ENCODE measurements around the gene TEC. TPM values are rescaled to one million over a fixed set of nuclear protein-coding genes. Genes with fewer than 3 reads are reported as not detected.

Gene TEC
- total and polyA plus RNA-seq, 2 experiments from 2014 or later = not detected

DNA sequence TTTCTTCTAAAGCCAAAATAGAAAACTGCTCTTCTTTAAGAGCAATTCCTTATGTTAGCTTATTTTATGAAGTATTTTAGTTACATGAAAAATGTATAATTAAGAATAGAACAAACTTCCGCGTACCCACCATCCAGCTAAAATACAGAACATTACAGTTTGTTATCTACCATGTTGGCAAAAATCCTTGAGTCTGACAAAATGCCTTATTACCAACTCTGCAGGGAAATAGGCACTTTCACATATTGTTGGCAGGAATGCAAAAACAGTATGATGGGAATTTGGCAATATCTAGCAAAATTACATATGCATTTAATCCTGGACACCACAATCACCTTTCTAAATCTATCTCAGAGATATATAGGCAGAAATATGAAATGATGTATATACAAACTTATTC, 39.3 kb upstream of the TEC start:
- no peak overlapping the region for H2AFZ ChIP-seq
- H3K27me3 ChIP-seq (replicated peaks; ENCODE audit: insufficient read depth) = no peaks in the 10 kb centered on the region
- no peaks in the 10 kb centered on the region for H3F3A ChIP-seq (ENCODE audit: insufficient read depth)
- peaks cover 6% of the 10 kb centered on the region for H3K4me1 ChIP-seq (ENCODE audit: insufficient read depth)
- H3K9me2 ChIP-seq (ENCODE audit: insufficient read depth) = no peaks in the 10 kb centered on the region
- no peak overlapping the region for H3K4me2 ChIP-seq (ENCODE audit: unreplicated experiment)
- H3K36me3 ChIP-seq (ENCODE audit: low read depth) = no peaks in the 10 kb centered on the region
- 94 to 98% methylated on average over 2 of the region's 2 CpGs for WGBS, 2 experiments (ENCODE audit: low coverage in 1 of 2, low lambda C conversion rate in 2 of 2, missing lambda C conversion rate in 2 of 2)
- H3K9ac ChIP-seq = no peak overlapping the region
- in situ Hi-C loops (cut with MboI) = loop anchor here (25.0 kb wide), 1 partner anchor 228 kb away; no protein-coding TSS in a partner anchor
- DNase-seq = no peak
- no peak overlapping the region for H3K27ac ChIP-seq
- no peak overlapping the region for H3K4me3 ChIP-seq
- no peaks in the 10 kb centered on the region for H4K20me1 ChIP-seq (ENCODE audit: insufficient read depth)
- H3K79me2 ChIP-seq (ENCODE audit: insufficient read depth) = no peaks in the 10 kb centered on the region
- TF ChIP-seq EZH2 (IDR thresholded peaks at IDR 0.05; ENCODE audit: insufficient read depth, poor library complexity, severe bottlenecking) = no peak
- TF ChIP-seq EZH2phosphoT487 (IDR thresholded peaks at IDR 0.05; ENCODE audit: insufficient read depth, low read depth) = no peak
- H3K9me3 ChIP-seq (ENCODE audit: low read depth) = no peaks in the 10 kb centered on the region

DNA sequence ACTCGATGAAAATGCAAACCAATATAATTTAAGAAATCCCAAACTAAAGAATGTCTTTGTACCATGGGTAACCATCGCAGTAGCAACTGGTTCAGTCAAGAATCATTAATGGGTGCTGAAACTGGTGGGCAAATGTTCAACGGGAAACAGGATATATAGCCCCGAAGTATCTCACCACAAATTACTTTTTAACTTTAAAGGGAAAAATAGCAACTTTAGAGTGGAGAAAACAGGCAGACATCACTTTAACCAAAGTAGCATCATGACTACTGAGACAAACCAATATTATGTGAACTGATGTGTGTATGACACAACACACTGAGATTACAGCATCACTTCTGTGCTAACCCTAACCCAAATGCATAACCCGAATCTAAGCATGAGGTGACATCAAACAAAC, 37.9 kb upstream of the TEC start:
- WGBS, 2 experiments (ENCODE audit: low coverage in 1 of 2, low lambda C conversion rate in 2 of 2, missing lambda C conversion rate in 2 of 2) = 94 to 95% methylated on average over 5 of the region's 5 CpGs
- Histone ChIP-seq H3K4me1 (ENCODE audit: insufficient read depth) (peaks cover 6% of the 10 kb centered on the region), H3K4me2 (ENCODE audit: unreplicated experiment) (no peak overlapping the region), H3K36me3 (ENCODE audit: low read depth) (no peaks in the 10 kb centered on the region), H3K27me3 (replicated peaks; ENCODE audit: insufficient read depth) (no peaks in the 10 kb centered on the region), H3K9me2 (ENCODE audit: insufficient read depth) (no peaks in the 10 kb centered on the region), H4K20me1 (ENCODE audit: insufficient read depth) (no peaks in the 10 kb centered on the region), H3F3A (ENCODE audit: insufficient read depth) (no peaks in the 10 kb centered on the region), H3K79me2 (ENCODE audit: insufficient read depth) (no peaks in the 10 kb centered on the region), H3K9ac (no peak overlapping the region), H3K4me3 (no peak overlapping the region), H3K9me3 (ENCODE audit: low read depth) (no peaks in the 10 kb centered on the region), H2AFZ (no peak overlapping the region), H3K27ac (no peak overlapping the region)
- in situ Hi-C loops (cut with MboI) = loop anchor here (25.0 kb wide), 1 partner anchor 230 kb away; no protein-coding TSS in a partner anchor
- no peak for DNase-seq
- TF ChIP-seq EZH2phosphoT487 (IDR thresholded peaks at IDR 0.05; ENCODE audit: insufficient read depth, low read depth) (no peak), EZH2 (IDR thresholded peaks at IDR 0.05; ENCODE audit: insufficient read depth, poor library complexity, severe bottlenecking) (no peak)

GRCh38 chr4:48305508-48305907, 35.9 kb upstream of the TEC start:
- Histone ChIP-seq H3F3A (ENCODE audit: insufficient read depth) (no peaks in the 10 kb centered on the region), H3K36me3 (ENCODE audit: low read depth) (no peaks in the 10 kb centered on the region), H3K27me3 (replicated peaks; ENCODE audit: insufficient read depth) (no peaks in the 10 kb centered on the region), H4K20me1 (ENCODE audit: insufficient read depth) (no peaks in the 10 kb centered on the region), H3K9ac (no peak overlapping the region), H2AFZ (no peak overlapping the region), H3K4me1 (ENCODE audit: insufficient read depth) (no peaks in the 10 kb centered on the region), H3K4me2 (ENCODE audit: unreplicated experiment) (no peak overlapping the region), H3K9me2 (ENCODE audit: insufficient read depth) (no peaks in the 10 kb centered on the region), H3K9me3 (ENCODE audit: low read depth) (no peaks in the 10 kb centered on the region), H3K4me3 (no peak overlapping the region), H3K79me2 (ENCODE audit: insufficient read depth) (no peaks in the 10 kb centered on the region), H3K27ac (no peak overlapping the region)
- whole genome bisulfite sequencing, 2 experiments (ENCODE audit: low coverage in 1 of 2, low lambda C conversion rate in 2 of 2, missing lambda C conversion rate in 2 of 2) = 67 to 69% methylated on average over 3 of the region's 3 CpGs
- TF ChIP-seq EZH2 (IDR thresholded peaks at IDR 0.05; ENCODE audit: insufficient read depth, poor library complexity, severe bottlenecking) (no peak), EZH2phosphoT487 (IDR thresholded peaks at IDR 0.05; ENCODE audit: insufficient read depth, low read depth) (no peak)
- no peak for DNase-seq
- in situ Hi-C loops (cut with MboI) = loop anchor here (25.0 kb wide), 1 partner anchor 232 kb away; no protein-coding TSS in a partner anchor

GRCh38 chr4:48300004-48300403, 30.4 kb upstream of the TEC start:
- Histone ChIP-seq H2AFZ (no peak overlapping the region), H3K27ac (no peak overlapping the region), H3K9me2 (ENCODE audit: insufficient read depth) (no peaks in the 10 kb centered on the region), H3K9ac (no peak overlapping the region), H3K9me3 (ENCODE audit: low read depth) (no peaks in the 10 kb centered on the region), H3K36me3 (ENCODE audit: low read depth) (no peaks in the 10 kb centered on the region), H3F3A (ENCODE audit: insufficient read depth) (peaks cover 3% of the 10 kb centered on the region; the same call in 1 of the 2 replicates), H3K4me2 (ENCODE audit: unreplicated experiment) (no peak overlapping the region), H4K20me1 (ENCODE audit: insufficient read depth) (no peaks in the 10 kb centered on the region), H3K4me1 (ENCODE audit: insufficient read depth) (peaks cover 8% of the 10 kb centered on the region; the same call in 1 of the 2 replicates), H3K79me2 (ENCODE audit: insufficient read depth) (no peaks in the 10 kb centered on the region), H3K4me3 (no peak overlapping the region), H3K27me3 (replicated peaks; ENCODE audit: insufficient read depth) (no peaks in the 10 kb centered on the region)
- in situ Hi-C loops (cut with MboI) = loop anchor here (25.0 kb wide), 1 partner anchor 237 kb away; no protein-coding TSS in a partner anchor
- 38 to 50% methylated on average over 2 of the region's 2 CpGs for WGBS, 2 experiments (ENCODE audit: low coverage in 1 of 2, low lambda C conversion rate in 2 of 2, missing lambda C conversion rate in 2 of 2)
- no peak for TF ChIP-seq EZH2 (IDR thresholded peaks at IDR 0.05; ENCODE audit: insufficient read depth, poor library complexity, severe bottlenecking)
- no peak for TF ChIP-seq EZH2phosphoT487 (IDR thresholded peaks at IDR 0.05; ENCODE audit: insufficient read depth, low read depth)
- DNase-seq = peak; percentile 54
